Stomach smooth muscle (tissue), 2 donors: ENCODE results near the gene TENM4.

Experiments
- H3K27ac ChIP-seq: one replicate; pipeline ENCODE4 v1.7.0; 2013; ENCODE audit warnings: mild to moderate bottlenecking, low read length, inconsistent platforms
- H3K27me3 ChIP-seq, 2 donors: one replicate each; pipeline ENCODE4 v1.7.0; 2013; ENCODE audit warnings: low read length in 2 of 2; ENCODE audit not compliant: insufficient read depth in 2 of 2, control insufficient read depth in 1 of 2
- H3K36me3 ChIP-seq, 2 donors: one replicate each; pipeline ENCODE4 v1.7.0; 2013; ENCODE audit warnings: low read length in 2 of 2; ENCODE audit not compliant: control insufficient read depth in 2 of 2, insufficient read depth in 2 of 2
- H3K4me1 ChIP-seq: one replicate; pipeline ENCODE4 v1.7.0; 2013; ENCODE audit warnings: low read length; ENCODE audit not compliant: control insufficient read depth, insufficient read depth
- H3K4me3 ChIP-seq, 2 donors: one replicate each; pipeline ENCODE4 v1.7.0; 2013; ENCODE audit warnings: low read length in 2 of 2
- H3K9ac ChIP-seq, 2 donors: one replicate each; pipeline ENCODE4 v1.7.0; 2013; ENCODE audit warnings: low read length in 2 of 2, mild to moderate bottlenecking in 1 of 2
- H3K9me3 ChIP-seq, 2 donors: one replicate each; pipeline ENCODE4 v1.7.0; 2013; ENCODE audit warnings: low read length in 2 of 2; ENCODE audit not compliant: control insufficient read depth in 2 of 2
- donor health status: healthy.
- donor health status: Pancreatic carcinoma.

The TENM4 gene

DNA sequence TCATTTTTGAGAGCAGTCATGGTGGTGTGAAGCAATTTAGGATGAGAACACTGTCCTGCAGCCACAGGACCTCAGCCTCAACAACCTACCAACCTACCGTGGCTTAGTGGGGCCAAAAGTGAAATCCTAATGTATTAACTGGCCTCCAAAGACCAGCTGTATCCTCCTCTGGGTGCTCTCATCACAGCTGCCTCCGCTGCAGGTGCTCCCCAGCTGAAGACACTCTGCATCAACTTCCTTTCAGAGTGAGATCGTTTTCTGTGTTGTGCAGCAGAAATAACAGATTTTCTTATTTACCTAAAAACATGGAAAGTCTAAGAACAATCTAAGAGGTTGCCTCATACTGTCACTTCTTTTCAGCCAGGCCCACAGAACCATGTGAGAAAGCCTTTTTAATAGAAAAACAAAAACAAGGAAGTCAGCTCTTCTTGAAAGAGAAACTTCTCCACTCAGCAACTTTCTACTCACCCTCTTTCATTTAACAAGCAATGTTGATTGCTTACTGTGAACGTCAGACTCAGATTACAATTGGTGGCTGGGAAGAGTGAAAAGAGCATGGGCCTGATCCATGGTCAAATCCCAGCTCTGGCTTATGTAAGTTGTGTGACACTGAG lies 136.1 kb downstream of the TENM4 start:
- H3K9me3 ChIP-seq = peaks cover 0 to 2% of the 10 kb centered on the region in 2 donors
- no peak overlapping the region for H3K27ac ChIP-seq
- H3K27me3 ChIP-seq = no peaks in the 10 kb centered on the region
- H3K4me1 ChIP-seq = no peaks in the 10 kb centered on the region
- H3K9ac ChIP-seq = no peak overlapping the region
- no peak overlapping the region for H3K4me3 ChIP-seq
- H3K36me3 ChIP-seq = no peaks in the 10 kb centered on the region

DNA sequence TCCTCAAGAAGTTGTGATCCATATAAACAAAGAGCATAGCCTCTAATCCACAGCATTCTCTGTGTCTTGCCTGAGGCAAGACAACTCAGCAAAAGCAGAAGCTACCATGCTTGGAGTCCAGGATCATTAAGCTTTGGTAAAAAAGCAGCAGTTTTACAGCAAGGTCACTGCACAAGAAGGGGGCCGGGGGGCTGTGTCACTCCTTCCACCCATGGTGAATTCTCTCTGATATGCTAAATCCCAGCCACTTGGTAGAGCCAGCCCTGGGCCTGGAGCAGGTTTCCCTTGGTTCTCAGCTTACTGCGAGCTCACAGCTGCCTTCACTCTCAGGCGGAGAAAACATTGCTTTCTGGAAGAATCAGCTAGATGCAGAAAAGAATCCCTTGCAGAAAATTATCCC lies 144.7 kb downstream of the TENM4 start:
- Histone ChIP-seq H3K9me3 (no peaks in the 10 kb centered on the region), H3K4me1 (no peaks in the 10 kb centered on the region), H3K27me3 (no peaks in the 10 kb centered on the region), H3K9ac (no peak overlapping the region), H3K27ac (no peak overlapping the region), H3K36me3 (no peaks in the 10 kb centered on the region), H3K4me3 (no peak overlapping the region)

DNA sequence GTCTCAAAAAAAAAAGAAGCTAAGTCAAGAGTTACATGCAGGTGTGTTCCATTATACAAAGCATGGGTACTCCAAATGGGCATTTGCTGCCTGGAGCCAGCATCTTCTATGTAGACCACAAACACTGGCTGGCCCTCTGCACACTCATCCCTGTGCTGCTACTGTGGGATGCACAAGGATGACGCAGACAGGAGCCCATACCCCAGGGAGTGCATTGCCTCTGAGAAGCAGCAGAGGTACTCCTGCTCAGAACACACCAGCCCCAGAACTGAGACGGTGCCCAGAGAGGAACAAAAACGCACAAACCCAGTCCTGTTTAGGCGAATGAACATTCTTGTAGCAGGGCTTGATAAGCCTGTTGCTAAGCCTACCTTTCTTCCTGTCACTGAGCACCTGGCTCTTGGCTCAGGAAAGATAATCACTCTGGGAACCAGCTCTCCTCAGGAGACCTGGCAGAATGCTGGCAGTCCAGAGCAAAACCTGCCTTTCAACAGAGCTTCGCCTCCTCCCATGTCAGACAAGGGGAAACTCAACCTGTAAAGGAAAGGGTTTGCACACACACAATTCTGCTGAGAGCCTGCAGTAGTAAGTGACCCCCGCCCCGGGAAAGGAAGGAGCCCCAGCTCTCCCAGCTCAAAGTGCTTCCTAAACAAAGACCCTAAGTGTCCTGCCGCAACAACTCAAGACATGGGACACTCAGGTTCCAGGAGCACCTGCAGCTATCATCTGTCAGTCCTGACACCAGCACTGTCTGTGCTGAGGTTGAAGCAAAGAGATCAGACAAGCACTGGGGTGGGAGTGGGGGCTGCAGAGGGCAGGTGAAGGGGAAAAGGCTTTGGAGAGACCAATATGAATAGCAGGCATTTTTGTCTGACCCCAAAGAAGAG lies 145.7 kb downstream of the TENM4 start:
- Histone ChIP-seq H3K9me3 (no peaks in the 10 kb centered on the region), H3K4me3 (no peak overlapping the region), H3K36me3 (no peaks in the 10 kb centered on the region), H3K27me3 (peaks cover 0 to 3% of the 10 kb centered on the region in 2 donors), H3K4me1 (no peaks in the 10 kb centered on the region), H3K9ac (no peak overlapping the region), H3K27ac (no peak overlapping the region)

GRCh38 chr11:79291948-79292347 lies 148.9 kb downstream of the TENM4 start:
- H3K9ac ChIP-seq = no peak overlapping the region
- no peak overlapping the region for H3K27ac ChIP-seq
- H3K4me3 ChIP-seq = no peak overlapping the region
- H3K4me1 ChIP-seq = no peaks in the 10 kb centered on the region
- peaks cover 0 to 3% of the 10 kb centered on the region in 2 donors for H3K27me3 ChIP-seq
- no peaks in the 10 kb centered on the region for H3K36me3 ChIP-seq
- no peaks in the 10 kb centered on the region for H3K9me3 ChIP-seq

- Histone ChIP-seq H3K36me3 (no peaks in the 10 kb centered on the region), H3K27ac (no peak overlapping the region), H3K4me3 (no peak overlapping the region), H3K27me3 (peaks cover 0 to 3% of the 10 kb centered on the region in 2 donors), H3K9me3 (no peaks in the 10 kb centered on the region), H3K4me1 (no peaks in the 10 kb centered on the region), H3K9ac (no peak overlapping the region)
Observed at GRCh38 chr11:79290761-79291160, 150.1 kb downstream of the TENM4 start.

- Histone ChIP-seq H3K9me3 (no peaks in the 10 kb centered on the region), H3K4me1 (no peaks in the 10 kb centered on the region), H3K27ac (no peak overlapping the region), H3K9ac (no peak overlapping the region), H3K4me3 (no peak overlapping the region), H3K27me3 (peaks cover 0 to 3% of the 10 kb centered on the region in 2 donors), H3K36me3 (no peaks in the 10 kb centered on the region)
Observed at GRCh38 chr11:79287952-79288351, 152.9 kb downstream of the TENM4 start.

- H3K9ac ChIP-seq = no peak overlapping the region
- no peaks in the 10 kb centered on the region for H3K9me3 ChIP-seq
- H3K4me1 ChIP-seq = no peaks in the 10 kb centered on the region
- H3K27me3 ChIP-seq = peaks cover 0 to 3% of the 10 kb centered on the region in 2 donors
- no peaks in the 10 kb centered on the region for H3K36me3 ChIP-seq
- no peak overlapping the region for H3K27ac ChIP-seq
- H3K4me3 ChIP-seq = no peak overlapping the region
Observed at GRCh38 chr11:79285756-79286155, 155.1 kb downstream of the TENM4 start.

- Histone ChIP-seq H3K9me3 (no peaks in the 10 kb centered on the region), H3K4me3 (no peak overlapping the region), H3K4me1 (peaks cover 6% of the 10 kb centered on the region), H3K27ac (no peak overlapping the region), H3K27me3 (no peaks in the 10 kb centered on the region), H3K36me3 (no peaks in the 10 kb centered on the region), H3K9ac (no peak overlapping the region)
Observed at GRCh38 chr11:79276736-79277325, 164.0 kb downstream of the TENM4 start.

- no peak overlapping the region for H3K27ac ChIP-seq
- no peaks in the 10 kb centered on the region for H3K9me3 ChIP-seq
- H3K4me3 ChIP-seq = no peak overlapping the region
- no peaks in the 10 kb centered on the region for H3K27me3 ChIP-seq
- no peak overlapping the region for H3K9ac ChIP-seq
- peaks cover 6% of the 10 kb centered on the region for H3K4me1 ChIP-seq
- H3K36me3 ChIP-seq = no peaks in the 10 kb centered on the region
Observed at GRCh38 chr11:79274636-79275331, 166.0 kb downstream of the TENM4 start.

GRCh38 chr11:79273781-79274180 lies 167.0 kb downstream of the TENM4 start:
- H3K36me3 ChIP-seq = no peaks in the 10 kb centered on the region
- H3K27me3 ChIP-seq = no peaks in the 10 kb centered on the region
- H3K4me3 ChIP-seq = no peak overlapping the region
- no peaks in the 10 kb centered on the region for H3K9me3 ChIP-seq
- H3K27ac ChIP-seq = no peak overlapping the region
- peaks cover 6% of the 10 kb centered on the region for H3K4me1 ChIP-seq
- no peak overlapping the region for H3K9ac ChIP-seq
